HEK293 (cell line): ENCODE measurements around the gene PADI3.

Experiments used
- CTCF ChIA-PET: fragments of 350-600 bp; formaldehyde crosslinking; extraction: SDS; loops from one replicate; lab custom pipeline; 2021; ENCODE audit warnings: antibody characterized with exemption; lab: Yijun Ruan, JAX
- POLR2A ChIA-PET: fragments of 300-600 bp; formaldehyde crosslinking; extraction: SDS; loops from one replicate; lab custom pipeline; 2020; ENCODE audit warnings: antibody characterized with exemption, inconsistent platforms; lab: Yijun Ruan, JAX
- H3K27ac ChIP-seq: fragments of 200-500 bp; sonication (Bioruptor generic); 2 replicates; pipeline ENCODE4 v1.5.1; 2014; ENCODE audit warnings: low read depth, low read length, control low read depth, inconsistent platforms; ENCODE audit errors: extremely low read depth
- H3K36me3 ChIP-seq, 2 experiments: fragments of 200-500 bp in 1 of 2; sonication (Bioruptor generic) in 1 of 2; 1 replicate in 1 of 2; 2 replicates in 1 of 2; pipeline ENCODE4 v1.5.1; 2014 to 2017; ENCODE audit warnings: inconsistent platforms in 2 of 2, low read length in 2 of 2; ENCODE audit not compliant: control insufficient read depth in 2 of 2, insufficient read depth in 1 of 2
- H3K4me1 ChIP-seq: fragments of 200-500 bp; sonication (Bioruptor generic); 2 replicates; pipeline ENCODE4 v1.5.1; 2014; ENCODE audit warnings: mild to moderate bottlenecking, low read length, inconsistent platforms; ENCODE audit not compliant: control insufficient read depth, insufficient read depth
- H3K4me3 ChIP-seq: 2 replicates; pipeline ENCODE4 v1.5.1; 2011; ENCODE audit warnings: low read depth, mild to moderate bottlenecking, control low read depth, low read length, moderate library complexity
- H3K9me3 ChIP-seq: fragments of 200-500 bp; sonication (Bioruptor generic); 2 replicates; pipeline ENCODE4 v1.5.1; 2014; ENCODE audit warnings: low read depth, low read length, inconsistent platforms; ENCODE audit not compliant: control insufficient read depth, insufficient read depth
- HOXC10 ChIP-seq: sonication (generic); formaldehyde crosslinking; IDR thresholded peaks from 2 replicates; pipeline ENCODE4 v1.8.1; 2023; ENCODE audit warnings: mild to moderate bottlenecking, missing genetic modification reagents
- HOXD13 ChIP-seq: sonication (generic); formaldehyde crosslinking; IDR thresholded peaks from 2 replicates; pipeline ENCODE4 v1.8.0; 2022; ENCODE audit warnings: missing genetic modification reagents, borderline replicate concordance
- KLF1 ChIP-seq: fragments of 450-650 bp; formaldehyde crosslinking; IDR thresholded peaks from 2 replicates; pipeline ENCODE4 v1.5.1; 2016; ENCODE audit warnings: missing biosample characterization, missing genetic modification characterization
- KLF16 ChIP-seq: fragments of 450-650 bp; formaldehyde crosslinking; IDR thresholded peaks from 2 replicates; pipeline ENCODE4 v1.5.1; 2017; ENCODE audit warnings: missing biosample characterization, missing genetic modification characterization
- MEIS1 ChIP-seq: sonication (generic); formaldehyde crosslinking; IDR thresholded peaks from 2 replicates; pipeline ENCODE4 v1.8.1; 2022; ENCODE audit warnings: missing genetic modification reagents, mild to moderate bottlenecking, borderline replicate concordance
- MZF1 ChIP-seq: fragments of 450-650 bp; formaldehyde crosslinking; IDR thresholded peaks from 2 replicates; pipeline ENCODE4 v1.5.1; 2017; ENCODE audit warnings: missing biosample characterization, missing genetic modification characterization, borderline replicate concordance
- SP3 ChIP-seq: fragments of 450-650 bp; formaldehyde crosslinking; IDR thresholded peaks from 2 replicates; pipeline ENCODE4 v1.5.1; 2016; ENCODE audit warnings: missing biosample characterization, missing genetic modification characterization
- SP7 ChIP-seq: fragments of 450-650 bp; formaldehyde crosslinking; IDR thresholded peaks from 2 replicates; pipeline ENCODE4 v1.5.1; 2016; ENCODE audit warnings: missing biosample characterization, missing genetic modification characterization
- ZBTB21 ChIP-seq: fragments of 450-650 bp; formaldehyde crosslinking; IDR thresholded peaks from 2 replicates; pipeline ENCODE4 v1.5.1; 2017; ENCODE audit warnings: missing biosample characterization, missing genetic modification characterization
- ZBTB7A ChIP-seq: fragments of 450-650 bp; formaldehyde crosslinking; IDR thresholded peaks from 2 replicates; pipeline ENCODE4 v1.5.1; 2016; ENCODE audit warnings: low read depth, missing biosample characterization, missing genetic modification characterization
- ZEB2 ChIP-seq: fragments of 450-650 bp; formaldehyde crosslinking; IDR thresholded peaks from 2 replicates; pipeline ENCODE4 v1.5.1; 2016; ENCODE audit warnings: missing biosample characterization, missing genetic modification characterization
- ZNF10 ChIP-seq: fragments of 450-650 bp; formaldehyde crosslinking; IDR thresholded peaks from 2 replicates; pipeline ENCODE4 v1.5.1; 2017; ENCODE audit warnings: missing biosample characterization, missing genetic modification characterization
- ZNF184 ChIP-seq: fragments of 450-650 bp; IDR thresholded peaks from 2 replicates; pipeline ENCODE4 v1.5.1; 2018; ENCODE audit warnings: missing biosample characterization, mild to moderate bottlenecking, missing genetic modification characterization
- ZNF221 ChIP-seq: fragments of 450-650 bp; formaldehyde crosslinking; IDR thresholded peaks from 2 replicates; pipeline ENCODE4 v1.5.1; 2017; ENCODE audit warnings: missing biosample characterization, missing genetic modification characterization, borderline replicate concordance
- ZNF223 ChIP-seq: fragments of 450-650 bp; formaldehyde crosslinking; IDR thresholded peaks from 2 replicates; pipeline ENCODE4 v1.5.1; 2016; ENCODE audit warnings: missing biosample characterization, missing genetic modification characterization
- ZNF23 ChIP-seq: fragments of 450-650 bp; formaldehyde crosslinking; IDR thresholded peaks from 2 replicates; pipeline ENCODE4 v1.5.1; 2016; ENCODE audit warnings: missing biosample characterization, missing genetic modification characterization, borderline replicate concordance
- ZNF354C ChIP-seq: fragments of 450-650 bp; formaldehyde crosslinking; IDR thresholded peaks from 2 replicates; pipeline ENCODE4 v1.5.1; 2016; ENCODE audit warnings: missing biosample characterization, missing genetic modification characterization, low read depth, borderline replicate concordance
- ZNF404 ChIP-seq: fragments of 450-650 bp; formaldehyde crosslinking; IDR thresholded peaks from 2 replicates; pipeline ENCODE4 v1.5.1; 2017; ENCODE audit warnings: missing biosample characterization, missing genetic modification characterization
- ZNF426 ChIP-seq: fragments of 450-650 bp; formaldehyde crosslinking; IDR thresholded peaks from 2 replicates; pipeline ENCODE4 v1.5.1; 2017; ENCODE audit warnings: missing biosample characterization, missing genetic modification characterization, mild to moderate bottlenecking, inconsistent platforms, moderate library complexity
- ZNF571 ChIP-seq: fragments of 450-650 bp; formaldehyde crosslinking; IDR thresholded peaks from 2 replicates; pipeline ENCODE4 v1.5.0; 2017; ENCODE audit warnings: missing biosample characterization, missing genetic modification characterization
- ZNF629 ChIP-seq: fragments of 450-650 bp; formaldehyde crosslinking; IDR thresholded peaks from 2 replicates; pipeline ENCODE4 v1.5.1; 2017; ENCODE audit warnings: missing biosample characterization, missing genetic modification characterization
- ZNF660 ChIP-seq: fragments of 450-650 bp; IDR thresholded peaks from 2 replicates; pipeline ENCODE4 v1.5.1; 2018; ENCODE audit warnings: missing biosample characterization, mild to moderate bottlenecking, missing genetic modification characterization
- ZNF785 ChIP-seq: fragments of 450-650 bp; formaldehyde crosslinking; IDR thresholded peaks from 2 replicates; pipeline ENCODE4 v1.5.1; 2016; ENCODE audit warnings: missing biosample characterization, missing genetic modification characterization
- ZNF792 ChIP-seq: fragments of 450-650 bp; formaldehyde crosslinking; IDR thresholded peaks from 2 replicates; pipeline ENCODE4 v1.5.1; 2016; ENCODE audit warnings: missing biosample characterization, missing genetic modification characterization
- TF ChIP-seq, protein P1 (sequence below): fragments of 450-650 bp; formaldehyde crosslinking; IDR thresholded peaks from 2 replicates; pipeline ENCODE4 v1.5.1; 2016; ENCODE audit warnings: missing biosample characterization, missing genetic modification characterization
- TF ChIP-seq, protein P2 (sequence below): fragments of 450-650 bp; formaldehyde crosslinking; IDR thresholded peaks from 2 replicates; pipeline ENCODE4 v1.5.1; 2016; ENCODE audit warnings: missing biosample characterization, missing genetic modification characterization
- TF ChIP-seq, protein P3 (sequence below): fragments of 450-650 bp; formaldehyde crosslinking; IDR thresholded peaks from 2 replicates; pipeline ENCODE4 v1.5.1; 2016; ENCODE audit warnings: missing biosample characterization, missing genetic modification characterization
- TF ChIP-seq, protein P4 (sequence below): fragments of 450-650 bp; formaldehyde crosslinking; IDR thresholded peaks from 2 replicates; pipeline ENCODE4 v1.5.1; 2016; ENCODE audit warnings: missing biosample characterization, missing genetic modification characterization
- TF ChIP-seq, protein P5 (sequence below): fragments of 450-650 bp; formaldehyde crosslinking; IDR thresholded peaks from 2 replicates; pipeline ENCODE4 v1.5.1; 2016; ENCODE audit warnings: missing biosample characterization, missing genetic modification characterization
- TF ChIP-seq, protein P6 (sequence below): fragments of 450-650 bp; formaldehyde crosslinking; IDR thresholded peaks from 2 replicates; pipeline ENCODE4 v1.5.1; 2016; ENCODE audit warnings: missing biosample characterization, missing genetic modification characterization

PADI3 gene

DNA sequence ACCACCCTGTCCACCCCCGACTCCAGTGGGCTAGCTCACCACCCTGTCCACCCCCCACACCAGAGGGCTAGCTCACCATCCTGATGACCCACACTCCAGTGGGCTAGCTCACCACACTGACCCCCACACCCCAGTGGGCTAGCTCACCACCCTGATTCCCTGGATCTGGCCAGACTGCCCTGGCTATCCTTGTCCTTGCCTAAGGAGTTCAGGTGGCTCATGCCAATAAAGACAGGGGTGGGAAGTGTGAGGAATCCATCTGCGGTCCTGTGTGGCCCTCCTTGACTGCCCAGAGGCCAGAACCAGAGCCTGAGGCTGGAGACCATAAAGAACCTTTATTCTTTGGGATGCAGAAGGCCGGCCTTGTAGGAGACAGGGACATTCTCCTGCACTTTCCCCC lies 40.4 kb upstream of the PADI3 start:
- ChIA-PET CTCF (interaction anchor here (0.7 to 1.1 kb wide), 2 partner anchors 28 to 83 kb away, joined by 3 to 7 read pairs; no protein-coding TSS in a partner anchor), POLR2A (interaction anchor here (2.2 kb wide), 1 partner anchor 25 kb away, joined by 10 read pairs; no protein-coding TSS in a partner anchor)
- Histone ChIP-seq H3K36me3 (no peaks in the 10 kb centered on the region), H3K4me3 (no peak overlapping the region), H3K27ac (no peak overlapping the region), H3K9me3 (no peaks in the 10 kb centered on the region), H3K4me1 (peaks cover 4% of the 10 kb centered on the region)
- TF ChIP-seq, protein P1, sequence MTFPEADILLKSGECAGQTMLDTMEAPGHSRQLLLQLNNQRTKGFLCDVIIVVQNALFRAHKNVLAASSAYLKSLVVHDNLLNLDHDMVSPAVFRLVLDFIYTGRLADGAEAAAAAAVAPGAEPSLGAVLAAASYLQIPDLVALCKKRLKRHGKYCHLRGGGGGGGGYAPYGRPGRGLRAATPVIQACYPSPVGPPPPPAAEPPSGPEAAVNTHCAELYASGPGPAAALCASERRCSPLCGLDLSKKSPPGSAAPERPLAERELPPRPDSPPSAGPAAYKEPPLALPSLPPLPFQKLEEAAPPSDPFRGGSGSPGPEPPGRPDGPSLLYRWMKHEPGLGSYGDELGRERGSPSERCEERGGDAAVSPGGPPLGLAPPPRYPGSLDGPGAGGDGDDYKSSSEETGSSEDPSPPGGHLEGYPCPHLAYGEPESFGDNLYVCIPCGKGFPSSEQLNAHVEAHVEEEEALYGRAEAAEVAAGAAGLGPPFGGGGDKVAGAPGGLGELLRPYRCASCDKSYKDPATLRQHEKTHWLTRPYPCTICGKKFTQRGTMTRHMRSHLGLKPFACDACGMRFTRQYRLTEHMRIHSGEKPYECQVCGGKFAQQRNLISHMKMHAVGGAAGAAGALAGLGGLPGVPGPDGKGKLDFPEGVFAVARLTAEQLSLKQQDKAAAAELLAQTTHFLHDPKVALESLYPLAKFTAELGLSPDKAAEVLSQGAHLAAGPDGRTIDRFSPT (tag by site-specific recombination), result no peak
- TF ChIP-seq HOXC10 (CRISPR knock-in tag) (no peak), SP7 (tag by site-specific recombination) (no peak), KLF16 (tag by site-specific recombination) (no peak), ZNF629 (no peak), ZNF426 (tag by site-specific recombination) (no peak), ZNF10 (no peak), ZNF660 (tag by site-specific recombination) (no peak), ZNF571 (tag by site-specific recombination) (no peak), MEIS1 (CRISPR knock-in tag) (no peak), ZNF785 (no peak), ZNF354C (no peak), ZNF221 (tag by site-specific recombination) (no peak), ZEB2 (tag by site-specific recombination) (no peak), ZNF404 (no peak), ZBTB7A (tag by site-specific recombination) (no peak), ZBTB21 (tag by site-specific recombination) (no peak), HOXD13 (CRISPR knock-in tag) (no peak)
- TF ChIP-seq, protein P2, sequence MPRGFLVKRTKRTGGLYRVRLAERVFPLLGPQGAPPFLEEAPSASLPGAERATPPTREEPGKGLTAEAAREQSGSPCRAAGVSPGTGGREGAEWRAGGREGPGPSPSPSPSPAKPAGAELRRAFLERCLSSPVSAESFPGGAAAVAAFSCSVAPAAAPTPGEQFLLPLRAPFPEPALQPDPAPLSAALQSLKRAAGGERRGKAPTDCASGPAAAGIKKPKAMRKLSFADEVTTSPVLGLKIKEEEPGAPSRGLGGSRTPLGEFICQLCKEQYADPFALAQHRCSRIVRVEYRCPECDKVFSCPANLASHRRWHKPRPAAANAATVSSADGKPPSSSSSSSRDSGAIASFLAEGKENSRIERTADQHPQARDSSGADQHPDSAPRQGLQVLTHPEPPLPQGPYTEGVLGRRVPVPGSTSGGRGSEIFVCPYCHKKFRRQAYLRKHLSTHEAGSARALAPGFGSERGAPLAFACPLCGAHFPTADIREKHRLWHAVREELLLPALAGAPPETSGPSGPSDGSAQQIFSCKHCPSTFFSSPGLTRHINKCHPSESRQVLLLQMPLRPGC, result no peak

DNA sequence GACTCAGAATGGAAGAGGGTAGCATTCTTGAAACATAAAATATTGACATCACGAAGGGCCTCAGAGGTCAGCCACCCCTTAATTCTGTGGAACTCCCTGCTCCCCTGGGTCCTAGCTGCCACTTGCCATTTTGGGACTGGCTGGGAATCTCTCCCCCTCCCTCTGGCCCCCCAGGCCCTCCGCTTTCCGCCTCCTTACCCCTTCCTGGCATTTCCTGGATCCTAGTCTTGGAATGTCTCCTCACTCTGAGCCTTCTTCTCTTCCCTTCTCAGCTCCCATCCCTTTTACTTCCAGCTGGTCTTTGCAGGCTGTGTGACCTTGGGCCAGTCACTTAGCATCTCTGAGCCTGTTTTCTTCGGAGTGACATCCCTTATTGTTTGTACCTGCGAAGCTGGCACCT lies 39.5 kb upstream of the PADI3 start:
- H3K27ac ChIP-seq, result no peak overlapping the region
- POLR2A ChIA-PET, result no interaction called here
- H3K36me3 ChIP-seq, result no peaks in the 10 kb centered on the region
- H3K4me1 ChIP-seq, result peaks cover 4% of the 10 kb centered on the region
- H3K9me3 ChIP-seq, result no peaks in the 10 kb centered on the region
- no peak overlapping the region for H3K4me3 ChIP-seq
- CTCF ChIA-PET, result no interaction called here
- TF ChIP-seq ZNF23 (tag by site-specific recombination) (no peak), ZNF221 (tag by site-specific recombination) (no peak), MZF1 (tag by site-specific recombination) (no peak), ZNF184 (tag by site-specific recombination) (no peak), KLF1 (no peak), ZNF792 (no peak), ZNF223 (tag by site-specific recombination) (no peak), SP7 (tag by site-specific recombination) (no peak), SP3 (tag by site-specific recombination) (no peak)
- TF ChIP-seq, protein P3, sequence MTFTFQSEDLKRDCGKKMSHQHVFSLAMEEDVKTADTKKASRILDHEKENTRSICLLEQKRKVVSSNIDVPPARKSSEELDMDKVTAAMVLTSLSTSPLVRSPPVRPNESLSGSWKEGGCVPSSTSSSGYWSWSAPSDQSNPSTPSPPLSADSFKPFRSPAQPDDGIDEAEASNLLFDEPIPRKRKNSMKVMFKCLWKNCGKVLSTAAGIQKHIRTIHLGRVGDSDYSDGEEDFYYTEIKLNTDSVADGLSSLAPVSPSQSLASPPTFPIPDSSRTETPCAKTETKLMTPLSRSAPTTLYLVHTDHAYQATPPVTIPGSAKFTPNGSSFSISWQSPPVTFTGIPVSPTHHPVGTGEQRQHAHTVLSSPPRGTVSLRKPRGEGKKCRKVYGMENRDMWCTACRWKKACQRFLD (tag by site-specific recombination), result no peak
- TF ChIP-seq, protein P4, sequence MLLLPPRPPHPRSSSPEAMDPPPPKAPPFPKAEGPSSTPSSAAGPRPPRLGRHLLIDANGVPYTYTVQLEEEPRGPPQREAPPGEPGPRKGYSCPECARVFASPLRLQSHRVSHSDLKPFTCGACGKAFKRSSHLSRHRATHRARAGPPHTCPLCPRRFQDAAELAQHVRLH (tag by site-specific recombination), result peak; percentile 82
- TF ChIP-seq, protein P5, sequence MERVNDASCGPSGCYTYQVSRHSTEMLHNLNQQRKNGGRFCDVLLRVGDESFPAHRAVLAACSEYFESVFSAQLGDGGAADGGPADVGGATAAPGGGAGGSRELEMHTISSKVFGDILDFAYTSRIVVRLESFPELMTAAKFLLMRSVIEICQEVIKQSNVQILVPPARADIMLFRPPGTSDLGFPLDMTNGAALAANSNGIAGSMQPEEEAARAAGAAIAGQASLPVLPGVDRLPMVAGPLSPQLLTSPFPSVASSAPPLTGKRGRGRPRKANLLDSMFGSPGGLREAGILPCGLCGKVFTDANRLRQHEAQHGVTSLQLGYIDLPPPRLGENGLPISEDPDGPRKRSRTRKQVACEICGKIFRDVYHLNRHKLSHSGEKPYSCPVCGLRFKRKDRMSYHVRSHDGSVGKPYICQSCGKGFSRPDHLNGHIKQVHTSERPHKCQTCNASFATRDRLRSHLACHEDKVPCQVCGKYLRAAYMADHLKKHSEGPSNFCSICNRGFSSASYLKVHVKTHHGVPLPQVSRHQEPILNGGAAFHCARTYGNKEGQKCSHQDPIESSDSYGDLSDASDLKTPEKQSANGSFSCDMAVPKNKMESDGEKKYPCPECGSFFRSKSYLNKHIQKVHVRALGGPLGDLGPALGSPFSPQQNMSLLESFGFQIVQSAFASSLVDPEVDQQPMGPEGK (tag by site-specific recombination), result peak; percentile 58; the same call in 1 of the 2 replicates
- TF ChIP-seq, protein P6, sequence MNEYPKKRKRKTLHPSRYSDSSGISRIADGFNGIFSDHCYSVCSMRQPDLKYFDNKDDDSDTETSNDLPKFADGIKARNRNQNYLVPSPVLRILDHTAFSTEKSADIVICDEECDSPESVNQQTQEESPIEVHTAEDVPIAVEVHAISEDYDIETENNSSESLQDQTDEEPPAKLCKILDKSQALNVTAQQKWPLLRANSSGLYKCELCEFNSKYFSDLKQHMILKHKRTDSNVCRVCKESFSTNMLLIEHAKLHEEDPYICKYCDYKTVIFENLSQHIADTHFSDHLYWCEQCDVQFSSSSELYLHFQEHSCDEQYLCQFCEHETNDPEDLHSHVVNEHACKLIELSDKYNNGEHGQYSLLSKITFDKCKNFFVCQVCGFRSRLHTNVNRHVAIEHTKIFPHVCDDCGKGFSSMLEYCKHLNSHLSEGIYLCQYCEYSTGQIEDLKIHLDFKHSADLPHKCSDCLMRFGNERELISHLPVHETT (tag by site-specific recombination), result 0 out of 2 replicates have a peak, but pooled peaks have one; percentile 25
